Measurements from ENCODE around the gene HSD17B8.

HSD17B8 gene

DNA sequence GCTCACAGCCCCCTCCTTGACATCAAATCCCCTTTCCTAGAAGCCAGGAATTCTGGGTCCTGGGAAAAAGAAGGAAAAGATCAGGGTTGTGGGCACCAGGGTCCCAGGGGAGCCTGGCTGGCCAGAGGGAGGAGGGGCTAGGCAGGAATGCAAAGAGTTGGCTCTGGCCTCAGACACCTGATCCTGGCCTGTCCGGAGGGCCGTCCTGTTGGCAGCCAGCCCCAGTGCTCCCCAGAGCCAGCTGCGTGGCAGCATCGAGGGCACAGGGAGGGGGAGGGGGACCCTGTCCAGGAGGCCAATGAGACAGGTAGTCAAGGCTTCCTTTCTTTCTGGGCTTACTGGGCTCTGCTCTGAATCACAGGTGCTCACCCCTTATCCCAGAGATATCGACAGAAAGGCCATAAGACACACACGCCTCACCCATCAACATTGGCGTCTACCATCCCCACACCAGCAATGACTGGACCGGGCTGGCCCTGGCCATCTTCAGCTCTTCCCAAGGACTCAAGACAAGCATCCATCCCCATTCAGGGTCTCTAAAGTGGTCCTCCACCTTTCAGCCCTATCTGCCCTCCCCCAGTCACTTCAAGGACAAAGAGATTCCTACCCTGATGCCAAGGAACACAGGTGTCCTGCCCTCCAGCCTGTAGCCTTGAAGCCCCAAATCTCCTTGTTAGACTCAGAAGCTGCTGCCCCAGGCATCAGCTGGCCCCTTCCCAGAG lies 12.9 kb upstream of the HSD17B8 start:
- no peak for DNase-seq (ENCODE audit: low read depth)

DNA sequence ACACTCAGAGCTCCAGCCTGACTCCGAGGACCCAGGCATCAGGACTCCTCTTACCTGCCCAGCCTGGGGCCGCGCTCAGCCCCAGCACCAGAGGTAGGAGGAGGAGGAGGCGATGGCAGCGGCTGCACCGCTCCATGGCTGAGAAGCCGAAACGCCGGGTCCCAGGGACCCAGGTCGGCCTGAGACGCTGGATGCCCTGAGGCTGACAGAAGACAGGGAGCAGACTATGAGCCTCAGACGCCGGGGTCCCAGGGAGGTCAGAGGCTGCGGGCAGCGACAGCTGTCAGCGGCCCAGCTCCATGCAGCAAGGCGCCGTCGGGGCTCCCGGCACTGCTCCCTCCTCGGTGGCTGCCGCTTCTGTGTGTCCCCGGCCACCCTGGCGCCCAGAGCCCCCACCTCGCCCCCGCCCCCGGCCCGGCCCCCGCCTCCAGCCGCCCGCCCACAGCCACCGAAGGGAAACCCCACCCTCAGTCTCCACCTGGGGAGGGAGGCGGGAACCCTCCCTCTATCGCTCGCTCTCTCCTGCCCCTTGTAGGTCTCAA lies 12.3 kb upstream of the HSD17B8 start, which contains the start of gene COL11A2:
Gene COL11A2 (minus strand): TSS at position 363 of the 542 bp plus-strand sequence. CDS start 227 bp downstream, at position 136.
- no peak for DNase-seq (ENCODE audit: low read depth)

DNA sequence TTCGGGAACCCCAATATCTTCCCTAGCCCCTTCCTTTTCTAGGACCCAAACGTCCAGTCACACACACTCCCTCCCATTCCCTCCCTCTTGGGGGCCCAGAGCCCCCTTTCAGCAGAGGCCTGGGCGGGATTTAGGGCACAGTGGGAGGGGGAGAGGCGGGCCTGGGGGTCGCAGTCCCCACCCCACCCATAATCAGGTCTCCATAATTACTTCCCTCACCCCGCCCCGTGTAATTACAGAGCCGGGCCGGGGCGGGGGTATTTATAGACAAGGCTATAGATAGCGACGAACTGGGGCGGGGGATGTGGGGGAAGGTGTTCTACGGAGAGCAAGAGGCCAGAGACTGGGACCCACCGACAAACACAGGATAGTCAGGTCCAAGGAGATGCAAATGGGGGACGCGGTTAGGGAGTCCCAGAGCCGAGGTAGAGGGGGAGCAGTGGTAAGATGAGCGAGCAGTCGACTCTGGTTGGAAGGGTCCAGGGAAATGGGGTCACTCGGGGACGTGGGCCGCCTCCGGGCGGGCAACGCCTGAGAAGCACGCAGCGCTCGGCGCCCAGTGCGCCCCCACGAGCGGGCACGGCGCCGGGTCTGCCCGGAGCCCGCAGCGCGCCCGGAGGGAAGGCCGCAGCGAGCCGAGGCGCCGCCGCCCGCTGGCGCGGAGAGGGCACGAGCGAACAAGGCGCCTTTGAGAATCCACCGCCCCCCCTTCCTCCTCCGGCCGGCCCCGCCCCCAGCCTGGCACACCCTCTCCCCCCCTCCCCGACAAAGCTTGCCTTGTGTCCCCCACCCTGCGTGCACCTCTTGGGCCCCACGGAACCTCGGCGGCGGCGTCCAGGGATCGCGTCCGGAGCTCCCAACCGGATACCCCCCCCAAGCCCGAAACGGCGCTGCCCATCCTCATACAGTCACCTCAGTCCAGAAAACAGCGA lies 11.5 kb upstream of the HSD17B8 start:
- no peak for DNase-seq (ENCODE audit: low read depth)

DNA sequence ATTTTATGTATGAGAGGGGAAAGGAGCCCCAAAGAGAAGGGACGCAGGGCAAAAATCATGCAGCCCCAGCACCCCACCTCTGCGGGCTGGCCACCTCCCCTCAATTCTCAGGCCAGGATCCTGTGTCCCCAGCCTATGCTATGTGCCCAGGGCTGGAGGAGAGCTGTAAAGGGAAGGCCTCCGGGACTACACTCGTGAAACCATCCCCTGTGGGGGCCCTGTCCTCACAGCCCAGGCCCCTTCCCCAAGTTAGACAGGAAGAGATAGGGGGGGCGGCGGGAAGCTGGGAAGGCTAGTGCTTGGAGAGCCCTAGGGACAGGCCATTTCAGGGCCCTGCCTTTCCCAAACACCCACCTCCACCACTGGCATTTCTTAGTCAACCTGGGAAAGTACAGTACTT lies 10.8 kb upstream of the HSD17B8 start:
- DNase-seq (ENCODE audit: low read depth): no peak

DNA sequence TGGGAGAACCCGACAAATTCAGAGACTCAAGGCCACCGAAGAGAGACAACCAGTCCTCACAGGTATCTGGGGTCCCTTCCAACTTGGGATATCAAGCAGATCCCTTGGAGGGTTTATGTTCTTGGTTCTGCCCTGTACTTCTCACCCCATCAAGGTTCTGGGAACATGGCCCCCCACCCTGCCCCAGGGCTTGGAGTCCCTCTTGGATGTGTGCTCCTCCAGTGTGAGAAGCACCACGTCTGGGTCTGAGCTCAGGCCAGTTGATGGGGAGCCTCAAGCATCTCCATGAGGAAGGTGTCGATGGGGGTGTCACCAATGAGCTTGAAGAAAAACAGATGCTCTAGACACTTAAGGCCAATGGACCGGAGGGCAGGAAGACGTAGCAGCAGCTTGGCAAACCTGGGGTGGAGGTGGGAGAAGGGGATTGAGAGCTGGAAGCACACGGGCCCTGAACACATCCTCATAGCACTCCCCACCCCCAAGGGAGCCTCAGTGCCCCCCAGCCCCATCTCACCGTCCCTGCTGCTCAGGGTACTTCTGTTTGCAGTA lies 9.9 kb upstream of the HSD17B8 start:
- DNase-seq (ENCODE audit: low read depth): no peak

DNA sequence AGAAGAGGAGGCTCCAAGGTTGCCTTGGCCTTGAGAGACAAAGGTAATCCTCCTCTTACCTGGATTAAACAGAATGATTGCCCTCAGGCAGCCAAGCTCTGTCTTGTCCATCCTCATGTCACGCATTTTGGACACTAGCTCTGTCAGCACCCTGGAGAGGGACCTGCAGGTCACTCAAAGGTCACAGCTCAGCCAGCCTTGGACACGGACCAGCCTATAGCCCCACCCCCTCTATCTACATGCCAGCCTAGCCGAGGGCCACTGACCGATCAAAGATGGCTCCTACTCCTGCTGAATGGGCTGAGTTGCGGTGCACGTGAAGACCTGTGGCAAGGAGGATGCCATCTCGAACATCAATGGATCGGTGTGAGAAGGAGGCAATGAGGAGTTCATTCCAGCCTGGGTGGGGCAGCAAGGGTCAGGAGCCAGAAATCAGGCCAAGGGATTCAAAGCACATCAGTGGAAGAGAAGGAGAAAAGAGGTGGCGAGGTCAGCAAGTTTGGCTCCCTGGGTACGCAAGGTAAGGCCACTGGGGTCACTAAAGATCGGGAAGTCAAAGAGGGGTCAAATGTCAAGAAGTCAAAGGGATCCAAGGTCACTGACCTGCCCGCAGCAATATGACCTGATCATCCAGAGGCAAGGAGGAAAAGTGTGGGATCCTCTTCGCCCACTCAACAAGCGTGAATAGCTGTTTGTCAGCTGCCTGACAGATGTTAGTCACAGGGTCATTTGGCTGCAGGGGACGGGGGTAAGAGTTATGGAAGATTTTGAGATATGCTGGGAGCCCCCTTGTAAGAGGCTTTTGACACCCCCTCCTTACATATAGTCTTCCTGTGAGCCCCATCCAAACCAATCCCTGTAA lies 8.9 kb upstream of the HSD17B8 start:
- no peak for DNase-seq (ENCODE audit: low read depth)

DNA sequence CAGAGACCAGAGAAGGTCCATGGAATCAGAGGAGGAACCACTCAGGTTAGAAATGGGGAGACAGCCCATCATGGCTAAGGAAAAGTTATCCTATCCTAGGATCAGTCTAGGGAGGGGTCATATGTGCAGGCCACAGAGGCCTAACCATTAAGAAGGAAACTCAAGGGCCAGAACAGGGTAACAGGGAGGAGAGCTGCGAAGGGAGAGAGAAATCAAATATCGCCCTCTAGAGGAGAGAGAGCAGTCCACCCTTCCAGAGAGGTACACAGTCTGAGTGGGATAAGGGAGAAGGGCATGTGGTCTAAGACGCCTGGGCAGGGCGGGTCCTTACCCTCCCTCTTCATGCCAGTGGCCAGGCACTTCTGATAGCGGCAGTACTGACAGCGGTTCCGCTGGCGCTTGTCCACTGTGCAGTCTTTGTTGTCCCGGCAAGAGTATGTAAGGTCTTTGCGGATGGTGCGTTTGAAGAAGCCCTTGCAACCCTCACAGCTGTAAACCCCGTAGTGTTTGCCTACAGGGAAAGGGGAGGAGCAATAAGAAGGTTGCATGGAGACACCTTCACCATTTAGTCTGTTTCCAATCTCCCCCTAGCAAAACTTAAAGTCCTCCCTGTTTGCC lies 6.9 kb upstream of the HSD17B8 start:
- peak; percentile 63 for DNase-seq (ENCODE audit: low read depth)

DNA sequence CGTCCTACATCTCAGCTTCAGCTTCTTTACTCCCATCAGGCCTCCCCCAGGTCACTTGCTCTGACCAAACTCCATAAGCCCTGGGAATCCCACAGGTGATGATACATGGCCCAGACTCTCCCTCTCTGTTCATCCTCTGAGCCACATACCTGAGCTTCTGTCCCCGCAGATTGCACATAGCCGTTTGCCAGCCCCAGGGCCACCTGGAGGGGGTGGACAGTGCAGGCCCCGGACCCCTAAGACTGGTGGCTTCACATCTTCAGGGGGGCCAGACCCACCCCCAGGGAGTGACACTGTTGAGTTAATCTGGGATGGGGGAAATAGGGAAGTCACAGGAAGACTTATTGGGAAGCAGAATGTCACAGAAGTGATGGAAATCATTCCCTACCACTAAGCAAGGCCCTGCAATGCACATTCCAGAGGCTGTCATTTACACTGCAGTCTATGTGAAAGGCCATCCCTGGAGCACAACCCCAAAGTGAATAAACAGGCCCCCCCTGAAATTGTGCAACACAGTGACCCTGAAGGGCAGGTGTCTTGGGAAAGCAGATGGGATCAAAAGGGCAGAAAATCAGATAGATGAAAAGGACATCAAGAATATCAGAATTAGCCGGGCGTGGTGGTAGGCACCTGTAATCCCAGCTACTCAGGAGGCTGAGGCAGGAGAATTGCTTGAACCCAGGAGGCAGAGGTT lies 6.1 kb upstream of the HSD17B8 start:
- DNase-seq (ENCODE audit: low read depth): no peak

DNA sequence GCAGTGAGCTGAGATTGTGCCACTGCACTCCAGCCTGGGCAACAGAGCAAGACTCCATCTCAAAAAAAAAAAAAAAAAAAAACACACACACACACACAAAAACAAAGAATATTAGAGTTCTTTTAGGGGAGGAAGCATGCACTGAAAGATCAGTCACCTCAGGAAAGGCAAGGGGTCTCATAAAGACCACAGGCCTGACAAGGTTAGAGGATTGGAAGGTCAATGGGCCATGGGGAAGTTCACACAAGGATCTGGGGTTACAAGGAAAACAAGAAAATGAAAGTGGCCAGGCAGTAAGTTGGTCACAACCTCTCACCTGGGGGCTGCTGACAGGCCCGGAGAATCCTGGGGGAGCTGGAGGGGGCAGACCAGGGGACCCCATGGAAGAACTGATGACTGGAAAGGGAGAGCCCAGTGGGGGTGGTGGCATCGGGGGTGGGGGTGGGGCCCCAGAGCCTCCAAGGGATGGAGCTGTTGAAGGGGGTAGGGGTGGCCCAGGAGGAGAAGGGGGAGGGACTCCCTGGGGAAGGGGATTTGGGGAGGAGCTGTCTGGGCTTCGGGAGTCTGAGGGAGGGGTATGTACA lies 5.5 kb upstream of the HSD17B8 start:
- DNase-seq (ENCODE audit: low read depth): no peak

DNA sequence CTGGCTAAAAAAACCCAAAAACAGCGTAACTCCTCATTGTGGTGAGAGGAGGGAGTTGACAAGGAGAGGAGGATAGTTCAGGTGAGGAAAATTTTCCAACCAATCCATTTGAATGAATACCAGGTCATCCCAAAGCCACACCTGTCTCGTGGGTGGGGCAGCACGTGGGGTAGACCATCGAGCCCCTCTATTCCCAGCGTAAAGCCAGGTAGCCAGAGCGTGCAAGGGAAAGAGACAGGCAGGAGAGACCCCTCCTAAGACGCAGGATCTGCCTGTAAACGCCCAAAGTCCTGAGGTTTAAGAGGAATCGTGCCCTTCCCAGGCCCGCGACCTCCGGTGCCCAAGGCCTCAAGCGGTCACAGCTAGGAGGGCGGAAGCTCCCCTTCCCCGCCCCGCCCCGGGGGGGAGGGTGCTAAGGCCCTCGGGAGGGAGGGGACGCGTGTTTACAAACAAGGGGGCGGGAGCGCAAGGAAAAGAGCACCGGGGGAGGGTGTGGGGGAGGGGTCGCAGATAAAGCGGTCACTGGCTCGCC lies 4.7 kb upstream of the HSD17B8 start:
- DNase-seq (ENCODE audit: low read depth): peak; percentile 46

DNA sequence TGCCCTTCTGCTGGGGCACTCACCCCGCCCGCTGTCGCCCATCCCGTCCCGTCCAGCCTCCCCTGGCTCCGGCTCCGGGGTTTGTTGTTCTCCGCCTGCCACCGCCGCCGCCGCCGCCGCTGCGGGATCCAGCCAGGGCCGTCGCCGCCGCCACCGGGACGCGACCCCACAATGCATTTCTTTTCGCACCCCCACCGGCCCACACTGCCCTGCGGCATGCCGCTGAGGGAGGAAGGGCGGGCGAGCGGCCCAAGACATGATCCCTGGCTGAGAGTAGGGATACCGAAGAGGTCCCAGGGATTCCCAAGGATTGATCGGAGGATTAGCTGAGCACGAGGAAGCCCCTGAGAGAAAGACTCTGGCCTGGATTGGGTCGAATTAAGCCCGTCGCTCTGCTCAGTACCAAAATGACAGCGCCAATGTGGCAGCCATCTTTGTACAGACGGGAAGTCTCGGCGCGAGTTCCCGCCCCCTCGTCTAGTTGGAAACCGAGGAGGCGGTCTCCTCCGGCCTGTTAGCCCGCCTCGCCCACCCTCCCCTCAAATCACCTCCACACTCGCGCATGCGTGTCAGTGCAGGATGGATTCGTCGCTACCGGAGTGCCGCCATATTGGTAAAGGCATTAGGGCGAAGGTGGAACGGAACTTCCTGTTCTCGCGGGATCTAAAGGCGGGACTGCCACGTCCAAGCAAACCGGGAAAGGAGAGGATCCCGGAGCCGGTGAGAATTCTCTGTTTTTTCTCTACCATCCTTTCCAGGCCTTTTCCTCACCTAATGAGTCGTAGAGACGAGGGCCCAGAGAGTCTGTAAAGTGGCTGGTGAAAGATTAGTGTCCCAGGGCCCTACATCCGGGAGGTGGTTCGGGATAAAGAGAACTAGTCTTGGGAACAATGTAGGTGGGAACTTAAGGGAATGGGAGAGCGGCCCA lies 4.0 kb upstream of the HSD17B8 start, which contains the start of the genes RXRB and SLC39A7:
Gene RXRB (minus strand): TSS at position 447 of the 928 bp plus-strand sequence. CDS start 189 bp downstream, at position 258.
Gene SLC39A7 (plus strand): TSS at position 649 of the 928 bp plus-strand sequence. CDS start 379 bp downstream, outside the sequence.
- DNase-seq (ENCODE audit: low read depth): peak; percentile 99

DNA sequence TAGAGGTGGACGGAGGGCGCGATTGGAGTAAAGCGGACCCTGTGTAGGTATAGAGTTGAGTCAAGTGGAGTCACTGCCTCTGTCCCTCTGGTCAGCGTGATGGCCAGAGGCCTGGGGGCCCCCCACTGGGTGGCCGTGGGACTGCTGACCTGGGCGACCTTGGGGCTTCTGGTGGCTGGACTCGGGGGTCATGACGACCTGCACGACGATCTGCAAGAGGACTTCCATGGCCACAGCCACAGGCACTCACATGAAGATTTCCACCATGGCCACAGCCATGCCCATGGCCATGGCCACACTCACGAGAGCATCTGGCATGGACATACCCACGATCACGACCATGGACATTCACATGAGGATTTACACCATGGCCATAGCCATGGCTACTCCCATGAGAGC lies 3.3 kb upstream of the HSD17B8 start:
- DNase-seq (ENCODE audit: low read depth): no peak

DNA sequence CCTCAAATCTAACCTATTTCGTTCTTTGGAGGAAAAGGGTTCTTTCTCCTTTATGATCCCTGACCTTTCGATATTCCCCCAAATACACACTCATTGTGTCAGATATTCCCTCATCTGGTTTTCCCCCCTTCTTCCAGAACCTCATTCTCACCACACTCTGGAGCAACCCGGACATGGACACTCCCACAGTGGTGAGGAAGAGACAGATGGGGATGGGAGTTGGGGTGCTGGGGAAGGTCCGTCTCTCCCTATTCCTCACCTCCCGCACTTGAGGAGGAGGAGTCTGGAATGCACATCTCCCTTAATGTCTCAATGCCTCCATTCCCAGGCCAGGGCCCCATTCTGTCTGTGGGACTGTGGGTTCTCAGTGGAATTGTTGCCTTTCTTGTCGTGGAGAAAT lies 2.5 kb upstream of the HSD17B8 start:
- no peak for DNase-seq (ENCODE audit: low read depth)

DNA sequence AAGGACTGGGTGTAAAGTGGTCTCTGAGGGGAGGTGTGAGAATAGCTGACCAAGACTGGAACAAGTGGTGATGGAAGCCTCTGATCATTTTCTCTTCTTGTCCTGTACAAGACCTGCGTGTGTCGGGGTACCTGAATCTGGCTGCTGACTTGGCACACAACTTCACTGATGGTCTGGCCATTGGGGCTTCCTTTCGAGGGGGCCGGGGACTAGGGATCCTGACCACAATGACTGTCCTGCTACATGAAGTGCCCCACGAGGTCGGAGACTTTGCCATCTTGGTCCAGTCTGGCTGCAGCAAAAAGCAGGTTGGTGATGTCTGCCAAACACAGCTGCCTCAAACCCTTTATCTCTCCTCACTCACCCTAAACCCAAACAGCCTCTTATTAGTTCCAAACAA lies 1.7 kb upstream of the HSD17B8 start:
- no peak for DNase-seq (ENCODE audit: low read depth)

DNA sequence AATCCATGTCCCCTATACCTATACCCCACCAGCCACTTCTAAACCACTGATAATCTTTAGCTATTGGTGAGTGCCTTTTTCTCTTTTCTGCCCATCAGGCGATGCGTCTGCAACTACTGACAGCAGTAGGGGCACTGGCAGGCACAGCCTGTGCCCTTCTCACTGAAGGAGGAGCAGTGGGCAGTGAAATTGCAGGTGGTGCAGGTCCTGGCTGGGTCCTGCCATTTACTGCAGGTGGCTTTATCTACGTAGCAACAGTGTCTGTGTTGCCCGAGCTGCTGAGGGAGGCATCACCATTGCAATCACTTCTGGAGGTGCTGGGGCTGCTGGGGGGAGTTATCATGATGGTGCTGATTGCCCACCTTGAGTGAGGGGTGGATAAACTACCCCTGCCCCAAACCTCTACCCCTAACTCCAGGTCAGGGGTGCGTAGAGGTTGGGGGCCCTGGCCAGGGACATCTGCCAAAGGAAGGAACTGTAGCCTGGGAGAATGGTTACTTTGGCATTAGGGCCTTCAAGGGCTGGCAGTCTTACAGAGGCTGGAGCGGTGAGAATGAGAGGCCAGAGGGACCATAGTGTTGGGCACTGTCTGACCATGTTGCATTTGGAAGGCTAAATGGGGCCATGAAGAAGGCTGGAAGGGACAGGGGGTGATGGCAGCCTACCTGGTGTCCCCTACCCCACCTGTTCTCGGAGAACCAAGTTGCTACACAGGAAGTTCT lies 851 bp upstream of the HSD17B8 start:
- no peak for DNase-seq (ENCODE audit: low read depth)

DNA sequence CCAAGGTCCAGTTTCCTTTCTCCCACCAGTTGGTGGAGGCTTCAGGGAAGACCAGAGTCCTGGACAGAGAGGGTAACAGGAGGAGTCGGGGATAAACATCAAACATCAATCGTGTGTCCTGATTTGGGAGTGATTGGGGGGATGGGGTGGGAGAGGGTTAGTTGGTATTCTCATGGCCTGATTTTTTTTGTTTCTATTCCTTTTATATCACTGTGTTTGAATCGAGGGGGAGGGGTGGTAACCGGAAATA lies 365 bp upstream of the HSD17B8 start:
- no peak for DNase-seq (ENCODE audit: low read depth)

DNA sequence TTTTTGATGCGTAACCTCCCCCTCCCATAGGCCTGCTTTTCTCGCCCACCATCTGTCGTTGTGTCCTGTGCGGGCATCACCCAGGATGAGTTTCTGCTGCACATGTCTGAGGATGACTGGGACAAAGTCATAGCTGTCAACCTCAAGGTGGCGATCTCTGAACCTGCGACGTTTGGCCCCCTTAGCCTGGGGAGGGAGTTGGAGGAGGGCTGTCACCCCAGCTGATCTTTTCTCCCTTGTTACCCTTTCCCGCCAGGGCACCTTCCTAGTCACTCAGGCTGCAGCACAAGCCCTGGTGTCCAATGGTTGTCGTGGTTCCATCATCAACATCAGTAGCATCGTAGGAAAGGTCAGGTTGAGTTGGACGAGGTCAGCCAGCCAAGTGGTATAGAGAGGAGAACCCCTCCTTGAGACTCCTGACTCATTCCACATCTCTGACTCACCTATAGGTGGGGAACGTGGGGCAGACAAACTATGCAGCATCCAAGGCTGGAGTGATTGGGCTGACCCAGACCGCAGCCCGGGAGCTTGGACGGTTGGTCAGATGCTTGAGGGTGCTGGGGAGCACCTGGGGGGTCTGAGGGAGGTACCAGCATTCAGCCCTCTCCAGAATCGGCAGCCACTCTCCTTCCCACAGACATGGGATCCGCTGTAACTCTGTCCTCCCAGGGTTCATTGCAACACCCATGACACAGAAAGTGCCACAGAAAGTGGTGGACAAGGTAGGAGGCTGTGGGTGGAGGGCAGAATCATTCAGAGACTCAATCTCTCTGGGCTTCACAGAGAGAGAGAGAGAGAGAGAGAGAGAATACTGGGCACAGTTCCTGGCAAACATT lies 954 bp downstream of the HSD17B8 start:
- DNase-seq (ENCODE audit: low read depth): peak; percentile 52
